NB4 (cell line): ENCODE data around the gene IGFBP2.

Experiments used
- CTCF ChIP-seq: IDR thresholded peaks from one replicate; pipeline ENCODE4 v1.5.1; 2012; ENCODE audit warnings: low read depth, low read length
- MAX ChIP-seq: IDR thresholded peaks from 2 replicates; pipeline ENCODE4 v1.6.1; 2011; ENCODE audit warnings: low read depth, low read length
- MYC ChIP-seq: IDR thresholded peaks from 2 replicates; pipeline ENCODE4 v1.6.1; 2011; ENCODE audit warnings: low read depth, low read length
- POLR2A ChIP-seq: IDR thresholded peaks from 2 replicates; pipeline ENCODE4 v1.6.1; 2011; ENCODE audit warnings: mild to moderate bottlenecking; ENCODE audit not compliant: insufficient read length; ENCODE audit errors: extremely low read depth

- no peak for TF ChIP-seq CTCF
- TF ChIP-seq POLR2A: no peak
- peak; percentile 100 for TF ChIP-seq MAX
- peak; percentile 98 for TF ChIP-seq MYC
Observed at GRCh38 chr2:216683846-216684245, 50.6 kb downstream of the IGFBP2 start.
